Panc1 (cell line): ENCODE results near the gene TMX4. TPM values are rescaled to one million over a fixed set of nuclear protein-coding genes. Genes with fewer than 3 reads are reported as not detected.

Source experiments
- ATAC-seq: fragments of 200-7000 bp; cut with Tn5 transposase; 2 replicates; pipeline ENCODE4 v1.9.1; 2020; ENCODE audit warnings: mild to moderate bottlenecking, moderate library complexity
- BruUV-seq: library from RNA; stranded (reverse); fragments of 400-500 nt; replicated peaks from 2 replicates; lab custom pipeline; 2021; lab: Mats Ljungman, UMichigan
- CTCF ChIA-PET: fragments of 300-600 bp; sonication (Branson Sonifier 250); formaldehyde crosslinking; loops from one replicate; lab custom pipeline; 2022; ENCODE audit warnings: antibody characterized with exemption; lab: Charles Lee
- POLR2A ChIA-PET: fragments of 300-600 bp; sonication (Branson Sonifier 250); formaldehyde crosslinking; loops from one replicate; lab custom pipeline; 2022; ENCODE audit warnings: antibody characterized with exemption; lab: Charles Lee
- DNase-seq: peaks from one replicate; pipeline ENCODE4 v3.0.0-alpha.2; 2010; ENCODE audit warnings: low read depth, low spot score
- H3K27ac ChIP-seq: 2 replicates; pipeline ENCODE4 v1.5.1; 2011; ENCODE audit warnings: mild to moderate bottlenecking, low read length, inconsistent platforms
- H3K27me3 ChIP-seq: fragments of 200-500 bp; sonication (Bioruptor generic); 2 replicates; pipeline ENCODE4 v1.6.0; 2014; ENCODE audit warnings: low read length, inconsistent platforms; ENCODE audit not compliant: control insufficient read depth, insufficient read depth
- H3K36me3 ChIP-seq: fragments of 200-500 bp; sonication (Bioruptor generic); 2 replicates; pipeline ENCODE4 v1.5.1; 2014; ENCODE audit warnings: inconsistent platforms, mild to moderate bottlenecking, low read length, moderate library complexity; ENCODE audit not compliant: control insufficient read depth, insufficient read depth
- H3K4me1 ChIP-seq: 2 replicates; pipeline ENCODE4 v1.5.1; 2011; ENCODE audit warnings: inconsistent platforms, mild to moderate bottlenecking, low read length, moderate library complexity; ENCODE audit not compliant: control insufficient read depth, insufficient read depth
- H3K4me3 ChIP-seq, 2 experiments: 2 replicates each; pipeline ENCODE4 v1.5.1; 2011 to 2012; ENCODE audit warnings: low read depth in 2 of 2, low read length in 2 of 2, mild to moderate bottlenecking in 2 of 2, inconsistent platforms in 1 of 2, moderate library complexity in 1 of 2
- H3K9me3 ChIP-seq: fragments of 200-500 bp; sonication (Bioruptor generic); 2 replicates; pipeline ENCODE4 v1.5.1; 2014; ENCODE audit warnings: low read depth, mild to moderate bottlenecking, inconsistent platforms, low read length, moderate library complexity; ENCODE audit not compliant: control insufficient read depth, insufficient read depth
- CTCF ChIP-seq: fragments of 450-650 bp; IDR thresholded peaks from 2 replicates; pipeline ENCODE4 v1.5.1; 2017; ENCODE audit warnings: mild to moderate bottlenecking
- POLR2AphosphoS5 ChIP-seq: IDR thresholded peaks from 2 replicates; pipeline ENCODE4 v1.6.1; 2012; ENCODE audit warnings: mild to moderate bottlenecking, low read depth, low read length, moderate library complexity
- REST ChIP-seq, 2 experiments: IDR thresholded peaks; 2 replicates each; pipeline ENCODE4 v1.6.1; 2011 to 2012; ENCODE audit warnings: low read depth in 2 of 2, control low read depth in 1 of 2, low read length in 1 of 2, mild to moderate bottlenecking in 1 of 2, moderate library complexity in 1 of 2; ENCODE audit not compliant: insufficient read depth in 1 of 2
- SIN3A ChIP-seq: IDR thresholded peaks from 2 replicates; pipeline ENCODE4 v1.6.1; 2012; ENCODE audit warnings: low read depth, mild to moderate bottlenecking, low read length, moderate library complexity, borderline replicate concordance; ENCODE audit not compliant: insufficient read depth
- TCF7L2 ChIP-seq: IDR thresholded peaks from 2 replicates; pipeline ENCODE4 v1.6.1; 2011; ENCODE audit warnings: mild to moderate bottlenecking, low read depth, low read length, inconsistent platforms
- in situ Hi-C: cut with HindIII; loops from 2 replicates; pipeline ENCODE4 v1.10.0; 2016; ENCODE audit warnings: low sequenced_read_pairs, low pct_unique_long_range_greater_than_20kb
- intact Hi-C: fragments of 100-400 bp; cut with micrococcal nuclease; formaldehyde crosslinking; loops from one replicate; pipeline ENCODE4 v1.10.0; 2022; ENCODE audit not compliant: unreplicated experiment
- total RNA-seq: library from RNA; stranded (reverse); gene quantifications from one replicate; pipeline ENCODE4 v1.2.1, GENCODE V29; 2021; ENCODE audit not compliant: unreplicated experiment

TMX4 gene
- total RNA-seq, 1 experiment from 2014 or later, result 34.6 TPM

- no peak overlapping the region for H3K4me3 ChIP-seq
- no peaks in the 10 kb centered on the region for H3K4me1 ChIP-seq
- CTCF ChIA-PET, result no interaction called here
- intact Hi-C loops, result no loop called here
- H3K36me3 ChIP-seq, result no peaks in the 10 kb centered on the region
- in situ Hi-C loops, result no loop called here
- no peaks in the 10 kb centered on the region for H3K27me3 ChIP-seq
- ATAC-seq, result no peak
- peak; percentile 17 for DNase-seq
- H3K9me3 ChIP-seq, result no peaks in the 10 kb centered on the region
- H3K27ac ChIP-seq, result no peak overlapping the region
- TF ChIP-seq SIN3A, result no peak
- peak; percentile 58 for TF ChIP-seq CTCF
- TF ChIP-seq REST (IDR thresholded peaks at IDR 0.05; ENCODE audit: insufficient read depth in 1 of 2, low read depth in 2 of 2, low read length in 1 of 2), result no peak
- POLR2A ChIA-PET, result no interaction called here
- BruUV-seq, result no TSS peak
These were observed 39.1 kb downstream of the TMX4 start for GRCh38 chr20:7980332-7981046.

- BruUV-seq, result no TSS peak
- ChIA-PET POLR2A (no interaction called here), CTCF (no interaction called here)
- Histone ChIP-seq H3K27ac (no peak overlapping the region), H3K27me3 (no peaks in the 10 kb centered on the region), H3K4me1 (no peaks in the 10 kb centered on the region), H3K36me3 (no peaks in the 10 kb centered on the region), H3K9me3 (no peaks in the 10 kb centered on the region), H3K4me3 (no peak overlapping the region)
- in situ Hi-C loops (no loop called here), intact Hi-C loops (no loop called here)
- DNase-seq (no peak), ATAC-seq (no peak)
- TF ChIP-seq POLR2AphosphoS5 (no peak), TCF7L2 (no peak), REST (IDR thresholded peaks at IDR 0.05; ENCODE audit: insufficient read depth in 1 of 2, low read depth in 2 of 2, low read length in 1 of 2) (no peak), CTCF (no peak), SIN3A (no peak)
These were observed 41.9 kb downstream of the TMX4 start for GRCh38 chr20:7977709-7978108.
